Stimulated activated memory B cell treated with anti-CD40 and anti-IgM and Interleukin-4, amounts not matched to agents 10 μg/mL and 1 μg/mL and 100 μg/mL, for 72 hours (primary cell): ENCODE data around the gene HEXD.
A peak's percentile ranks its signal among the peaks of the same experiment; 100 is the strongest.
"Not testable (repeated sequence)": the region's sequence is repeated elsewhere in the genome, so short reads cannot be mapped to it uniquely, and the experiment has no call there.

ENCODE experiments used
- ATAC-seq: fragments of 150-1000 bp; cut with Tn5 transposase; 2 replicates; pipeline ENCODE4 v1.10.0; 2021
- H3K27ac Mint-ChIP-seq: one replicate; pipeline ENCODE4 v1.8.0; 2022; ENCODE audit warnings: mild to moderate bottlenecking, mixed read lengths
- H3K27me3 Mint-ChIP-seq: one replicate; pipeline ENCODE4 v1.8.0; 2022; ENCODE audit warnings: mixed read lengths
- H3K36me3 Mint-ChIP-seq: one replicate; pipeline ENCODE4 v1.8.0; 2022; ENCODE audit warnings: mixed read lengths
- H3K4me1 Mint-ChIP-seq: one replicate; pipeline ENCODE4 v1.8.0; 2022; ENCODE audit warnings: mixed read lengths
- H3K4me3 Mint-ChIP-seq: one replicate; pipeline ENCODE4 v1.8.0; 2022; ENCODE audit warnings: mild to moderate bottlenecking, moderate library complexity, mixed read lengths
- H3K9me3 Mint-ChIP-seq: one replicate; pipeline ENCODE4 v1.8.0; 2022; ENCODE audit warnings: mixed read lengths

HEXD gene

GRCh38 chr17:82458885-82459424, 40.8 kb downstream of the HEXD start:
- Mint-ChIP-seq H3K4me1 (peaks cover 24% of the 10 kb centered on the region), H3K36me3 (peaks cover 27% of the 10 kb centered on the region), H3K9me3 (no peaks in the 10 kb centered on the region), H3K4me3 (peak overlapping the region; percentile 97), H3K27ac (peak overlapping the region; percentile 97), H3K27me3 (no peaks in the 10 kb centered on the region)
- no peak for ATAC-seq

GRCh38 chr17:82459936-82460335, 41.8 kb downstream of the HEXD start:
- H3K36me3 Mint-ChIP-seq, result peaks cover 35% of the 10 kb centered on the region
- not testable (repeated sequence) for H3K4me3 Mint-ChIP-seq, H3K27ac Mint-ChIP-seq, H3K27me3 Mint-ChIP-seq, H3K9me3 Mint-ChIP-seq, ATAC-seq
- peaks cover 24% of the 10 kb centered on the region for H3K4me1 Mint-ChIP-seq

- no peak for ATAC-seq
- H3K4me1 Mint-ChIP-seq, result peaks cover 21% of the 10 kb centered on the region
- H3K27me3 Mint-ChIP-seq, result no peaks in the 10 kb centered on the region
- H3K27ac Mint-ChIP-seq, result no peak overlapping the region
- no peak overlapping the region for H3K4me3 Mint-ChIP-seq
- H3K36me3 Mint-ChIP-seq, result peaks cover 51% of the 10 kb centered on the region
- H3K9me3 Mint-ChIP-seq, result no peaks in the 10 kb centered on the region
Observed at GRCh38 chr17:82461827-82462524, 43.8 kb downstream of the HEXD start.

GRCh38 chr17:82463391-82463790, 45.2 kb downstream of the HEXD start:
- peaks cover 10% of the 10 kb centered on the region for H3K4me1 Mint-ChIP-seq
- H3K36me3 Mint-ChIP-seq, result peaks cover 55% of the 10 kb centered on the region
- no peaks in the 10 kb centered on the region for H3K27me3 Mint-ChIP-seq
- H3K4me3 Mint-ChIP-seq, result no peak overlapping the region
- no peak for ATAC-seq
- no peaks in the 10 kb centered on the region for H3K9me3 Mint-ChIP-seq
- H3K27ac Mint-ChIP-seq, result no peak overlapping the region

- ATAC-seq, result no peak
- no peaks in the 10 kb centered on the region for H3K9me3 Mint-ChIP-seq
- peaks cover 7% of the 10 kb centered on the region for H3K4me1 Mint-ChIP-seq
- H3K27ac Mint-ChIP-seq, result no peak overlapping the region
- H3K4me3 Mint-ChIP-seq, result no peak overlapping the region
- H3K36me3 Mint-ChIP-seq, result peaks cover 62% of the 10 kb centered on the region
- H3K27me3 Mint-ChIP-seq, result no peaks in the 10 kb centered on the region
Observed at GRCh38 chr17:82463925-82464566, 45.9 kb downstream of the HEXD start.

GRCh38 chr17:82464567-82464929, 46.4 kb downstream of the HEXD start:
- ATAC-seq, result no peak
- H3K4me1 Mint-ChIP-seq, result peaks cover 2% of the 10 kb centered on the region
- no peak overlapping the region for H3K27ac Mint-ChIP-seq
- no peaks in the 10 kb centered on the region for H3K9me3 Mint-ChIP-seq
- no peaks in the 10 kb centered on the region for H3K27me3 Mint-ChIP-seq
- no peak overlapping the region for H3K4me3 Mint-ChIP-seq
- peaks cover 67% of the 10 kb centered on the region for H3K36me3 Mint-ChIP-seq

- no peaks in the 10 kb centered on the region for H3K9me3 Mint-ChIP-seq
- no peaks in the 10 kb centered on the region for H3K4me1 Mint-ChIP-seq
- no peak for ATAC-seq
- H3K36me3 Mint-ChIP-seq, result peaks cover 70% of the 10 kb centered on the region
- no peak overlapping the region for H3K27ac Mint-ChIP-seq
- no peak overlapping the region for H3K4me3 Mint-ChIP-seq
- H3K27me3 Mint-ChIP-seq, result no peaks in the 10 kb centered on the region
Observed at GRCh38 chr17:82465023-82465603, 47.0 kb downstream of the HEXD start.

GRCh38 chr17:82468692-82469091, 50.5 kb downstream of the HEXD start:
- Mint-ChIP-seq H3K27me3 (no peaks in the 10 kb centered on the region), H3K4me1 (no peaks in the 10 kb centered on the region), H3K9me3 (no peaks in the 10 kb centered on the region), H3K36me3 (peaks cover 59% of the 10 kb centered on the region), H3K27ac (no peak overlapping the region), H3K4me3 (no peak overlapping the region)
- ATAC-seq, result no peak

GRCh38 chr17:82470065-82470464, 51.9 kb downstream of the HEXD start:
- Mint-ChIP-seq H3K27ac (no peak overlapping the region), H3K27me3 (no peaks in the 10 kb centered on the region), H3K36me3 (peaks cover 47% of the 10 kb centered on the region), H3K4me1 (no peaks in the 10 kb centered on the region), H3K4me3 (no peak overlapping the region), H3K9me3 (no peaks in the 10 kb centered on the region)
- no peak for ATAC-seq

GRCh38 chr17:82474223-82475010, 56.3 kb downstream of the HEXD start:
- H3K36me3 Mint-ChIP-seq, result peaks cover 37% of the 10 kb centered on the region
- H3K9me3 Mint-ChIP-seq, result no peaks in the 10 kb centered on the region
- no peak overlapping the region for H3K4me3 Mint-ChIP-seq
- peaks cover 6% of the 10 kb centered on the region for H3K4me1 Mint-ChIP-seq
- ATAC-seq, result no peak
- H3K27ac Mint-ChIP-seq, result no peak overlapping the region
- H3K27me3 Mint-ChIP-seq, result no peaks in the 10 kb centered on the region

GRCh38 chr17:82475458-82475857, 57.3 kb downstream of the HEXD start:
- no peak overlapping the region for H3K4me3 Mint-ChIP-seq
- no peaks in the 10 kb centered on the region for H3K9me3 Mint-ChIP-seq
- H3K36me3 Mint-ChIP-seq, result peaks cover 41% of the 10 kb centered on the region
- ATAC-seq, result no peak
- H3K27me3 Mint-ChIP-seq, result no peaks in the 10 kb centered on the region
- peaks cover 6% of the 10 kb centered on the region for H3K4me1 Mint-ChIP-seq
- H3K27ac Mint-ChIP-seq, result no peak overlapping the region

GRCh38 chr17:82477934-82478333, 59.8 kb downstream of the HEXD start:
- no peak for ATAC-seq
- H3K9me3 Mint-ChIP-seq, result no peaks in the 10 kb centered on the region
- peaks cover 6% of the 10 kb centered on the region for H3K4me1 Mint-ChIP-seq
- no peak overlapping the region for H3K4me3 Mint-ChIP-seq
- H3K36me3 Mint-ChIP-seq, result peaks cover 44% of the 10 kb centered on the region
- no peaks in the 10 kb centered on the region for H3K27me3 Mint-ChIP-seq
- H3K27ac Mint-ChIP-seq, result no peak overlapping the region

GRCh38 chr17:82479602-82480001, 61.5 kb downstream of the HEXD start:
- H3K36me3 Mint-ChIP-seq, result peaks cover 52% of the 10 kb centered on the region
- ATAC-seq, result no peak
- no peak overlapping the region for H3K4me3 Mint-ChIP-seq
- H3K27me3 Mint-ChIP-seq, result no peaks in the 10 kb centered on the region
- H3K27ac Mint-ChIP-seq, result no peak overlapping the region
- peaks cover 6% of the 10 kb centered on the region for H3K4me1 Mint-ChIP-seq
- no peaks in the 10 kb centered on the region for H3K9me3 Mint-ChIP-seq

GRCh38 chr17:82480318-82480717, 62.2 kb downstream of the HEXD start:
- no peak overlapping the region for H3K4me3 Mint-ChIP-seq
- H3K9me3 Mint-ChIP-seq, result no peaks in the 10 kb centered on the region
- H3K36me3 Mint-ChIP-seq, result peaks cover 59% of the 10 kb centered on the region
- no peak for ATAC-seq
- peaks cover 6% of the 10 kb centered on the region for H3K4me1 Mint-ChIP-seq
- H3K27ac Mint-ChIP-seq, result no peak overlapping the region
- H3K27me3 Mint-ChIP-seq, result no peaks in the 10 kb centered on the region

- Mint-ChIP-seq H3K36me3 (peaks cover 68% of the 10 kb centered on the region), H3K27ac (no peak overlapping the region), H3K27me3 (no peaks in the 10 kb centered on the region), H3K4me1 (peaks cover 13% of the 10 kb centered on the region), H3K4me3 (no peak overlapping the region), H3K9me3 (no peaks in the 10 kb centered on the region)
- no peak for ATAC-seq
Observed at GRCh38 chr17:82483204-82483660, 65.1 kb downstream of the HEXD start.
